HG02759 (cell line): ENCODE results near the gene RAD21L1.

ENCODE experiments used
- ATAC-seq: cut with Tn5 transposase; IDR thresholded peaks from one replicate; pipeline ENCODE4 v1.9.1; 2021; ENCODE audit warnings: mild to moderate bottlenecking, moderate library complexity; ENCODE audit not compliant: unreplicated experiment

RAD21L1 gene

DNA sequence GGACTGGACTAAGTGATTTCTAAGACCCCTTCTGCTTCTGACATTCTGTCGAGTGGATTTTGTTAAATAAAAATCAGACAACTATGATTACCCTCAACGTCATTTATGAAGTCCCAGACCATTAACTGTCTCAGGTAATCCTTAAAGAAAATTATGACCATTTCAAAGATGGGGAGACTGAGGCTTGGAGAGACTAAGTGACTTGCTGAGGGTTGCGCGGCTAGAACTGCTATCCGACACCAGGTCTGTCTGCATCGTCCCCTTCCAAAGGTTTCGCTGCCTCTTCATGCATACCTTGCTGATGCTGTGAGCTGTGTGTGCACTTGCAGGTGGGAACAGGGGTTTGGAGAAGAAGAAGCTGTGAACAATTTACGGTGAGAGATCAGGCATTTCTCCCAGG lies 43.4 kb downstream of the RAD21L1 start:
- no peak for ATAC-seq

DNA sequence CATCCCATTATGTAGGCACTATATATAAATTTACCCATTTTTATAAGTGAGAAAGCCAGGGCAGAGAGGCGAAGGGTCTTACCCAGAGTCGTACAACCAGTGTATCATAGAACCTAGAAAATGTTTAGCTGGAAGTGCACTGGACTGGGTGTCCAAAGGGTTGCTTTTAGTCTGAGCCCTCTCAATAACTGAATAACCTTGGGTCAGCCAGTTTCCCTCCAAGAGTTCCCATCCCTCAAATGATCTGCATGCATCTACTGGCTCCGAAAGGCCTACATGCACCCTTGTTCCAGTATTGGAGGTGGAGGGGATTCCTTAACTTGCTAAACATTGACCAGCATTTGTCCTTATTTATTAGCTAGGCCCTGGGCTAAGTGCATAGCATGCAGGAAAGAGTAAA lies 44.0 kb downstream of the RAD21L1 start:
- no peak for ATAC-seq

DNA sequence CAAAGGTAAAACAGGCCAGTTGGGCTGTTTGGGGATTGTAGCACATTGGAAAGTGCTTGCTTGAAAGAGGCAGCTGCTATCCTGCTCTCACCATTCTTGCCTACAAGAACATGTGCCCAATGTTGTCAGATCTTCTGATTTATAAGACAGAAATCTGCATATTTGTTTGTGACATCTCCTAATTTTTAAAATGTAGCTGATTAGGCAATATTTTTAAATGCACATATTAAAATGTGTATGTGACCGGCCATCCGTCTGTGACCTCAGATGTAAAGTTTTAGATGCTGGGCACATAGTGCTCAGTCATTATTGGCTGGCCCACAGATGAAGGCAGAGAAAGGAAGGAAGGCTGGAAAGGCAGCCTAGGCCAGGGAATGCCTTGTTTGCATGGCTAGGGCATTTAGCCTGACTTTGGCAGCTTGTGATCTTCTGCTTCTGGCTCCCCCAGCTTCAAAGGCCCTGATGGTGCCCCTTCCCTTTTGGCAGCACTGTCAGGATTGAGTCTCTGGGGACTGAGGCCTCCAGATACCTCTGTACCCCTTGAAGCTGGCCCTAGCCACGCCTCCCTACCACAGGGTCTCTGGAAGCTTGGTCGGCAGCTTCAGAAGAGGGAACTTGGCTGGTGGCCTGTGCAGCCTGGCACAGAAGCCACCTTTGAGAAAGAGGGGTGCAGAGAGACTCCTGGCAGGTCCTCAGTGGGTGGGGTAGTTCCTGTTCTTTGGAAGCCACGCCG lies 46.7 kb downstream of the RAD21L1 start:
- ATAC-seq: no peak

DNA sequence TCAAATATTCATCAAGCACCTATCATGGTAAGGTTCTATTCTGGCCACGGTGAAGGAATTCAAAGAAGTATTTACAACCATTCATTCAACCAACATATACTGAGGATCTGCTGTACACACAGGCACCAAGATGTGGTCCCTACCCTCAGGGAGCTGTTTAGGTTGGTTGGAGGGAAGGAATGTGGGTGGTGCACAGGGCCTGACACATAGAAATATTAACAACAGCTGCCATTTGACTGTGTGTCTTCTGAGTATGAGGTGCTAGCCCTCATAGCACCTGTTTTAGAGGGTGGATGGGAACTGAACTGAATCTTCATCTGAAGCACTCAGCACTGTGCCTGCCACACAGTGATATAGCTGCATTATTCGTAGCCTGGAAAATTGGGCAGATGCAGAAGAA lies 47.5 kb downstream of the RAD21L1 start:
- ATAC-seq: no peak

DNA sequence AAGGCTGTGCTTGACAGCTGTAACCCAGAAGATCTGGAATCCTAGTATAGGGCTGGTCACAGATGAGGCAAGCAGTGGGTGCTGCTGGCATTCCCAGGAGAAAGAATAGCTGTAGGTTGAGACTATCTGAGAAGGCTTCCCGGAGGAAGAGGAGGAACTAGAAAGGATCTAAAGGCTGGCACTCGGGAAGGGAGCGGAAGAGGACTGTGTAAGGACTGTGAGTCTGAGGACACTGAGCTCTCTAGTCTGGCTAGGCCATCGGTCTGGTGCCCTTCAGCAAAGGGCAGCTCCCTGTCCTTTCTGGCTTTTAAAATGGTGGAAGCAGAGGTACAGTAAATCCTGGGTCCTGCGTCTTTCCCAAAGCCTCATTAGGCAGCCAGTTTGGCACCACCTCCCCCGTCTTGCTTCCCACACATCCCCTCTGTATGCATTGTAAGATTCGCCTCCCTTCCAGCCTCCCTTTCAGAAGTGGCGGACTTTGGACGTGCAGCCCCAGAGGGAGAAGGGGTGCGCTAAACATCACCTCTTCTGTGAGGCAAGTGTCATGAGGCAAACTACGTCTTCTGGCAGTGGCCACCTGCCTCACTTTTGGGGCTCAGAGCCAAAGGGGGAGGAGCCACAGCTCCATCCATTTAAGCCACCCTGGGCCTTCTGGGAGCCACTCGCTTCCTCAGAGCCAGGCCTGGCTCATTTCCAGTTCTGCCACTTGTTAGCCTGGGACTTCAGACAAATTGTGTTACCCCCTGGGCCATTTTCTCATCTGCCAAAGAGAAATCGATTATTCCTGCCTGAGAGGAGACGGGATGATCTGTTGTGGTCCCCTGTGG lies 48.9 kb downstream of the RAD21L1 start:
- ATAC-seq: no peak

- no peak for ATAC-seq
Measured at GRCh38 chr20:1275919-1276318, 50.1 kb downstream of the RAD21L1 start.

DNA sequence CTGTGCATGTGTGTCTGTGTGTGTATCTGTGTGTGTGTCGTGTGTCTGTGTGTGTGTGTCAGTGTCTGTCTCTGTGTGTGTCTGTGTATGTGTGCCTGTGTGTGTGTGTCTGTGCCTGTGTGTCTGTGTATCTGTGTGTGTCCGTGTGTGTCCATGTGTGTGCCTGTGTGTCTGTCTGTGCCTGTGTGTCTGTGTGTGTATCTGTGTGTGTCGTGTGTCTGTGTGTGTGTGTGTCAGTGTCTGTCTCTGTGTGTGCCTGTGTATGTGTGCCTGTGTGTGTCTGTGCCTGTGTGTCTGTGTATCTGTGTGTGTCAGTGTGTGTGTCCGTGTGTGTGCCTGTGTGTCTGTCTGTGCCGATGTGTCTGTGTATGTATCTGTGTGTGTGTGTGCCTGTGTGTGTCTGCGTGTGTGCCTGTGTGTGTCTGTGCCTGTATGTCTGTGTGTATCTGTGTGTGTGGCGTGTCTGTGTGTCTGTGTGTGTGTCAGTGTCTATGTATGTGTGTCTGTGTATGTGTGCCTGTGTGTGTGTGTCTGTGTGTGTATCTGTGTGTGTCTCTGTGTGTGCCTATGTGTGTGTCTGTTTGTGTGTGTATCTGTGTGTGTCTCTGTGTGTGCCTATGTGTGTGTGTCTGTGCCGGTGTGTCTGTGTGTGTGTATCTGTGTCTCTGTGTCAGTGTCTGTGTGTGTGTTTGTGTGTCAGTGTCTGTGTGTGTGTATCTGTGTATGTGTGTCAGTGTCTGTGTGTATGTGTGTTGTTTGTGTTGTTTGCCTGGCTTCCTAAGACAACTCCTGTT lies 51.9 kb downstream of the RAD21L1 start:
- no peak for ATAC-seq

DNA sequence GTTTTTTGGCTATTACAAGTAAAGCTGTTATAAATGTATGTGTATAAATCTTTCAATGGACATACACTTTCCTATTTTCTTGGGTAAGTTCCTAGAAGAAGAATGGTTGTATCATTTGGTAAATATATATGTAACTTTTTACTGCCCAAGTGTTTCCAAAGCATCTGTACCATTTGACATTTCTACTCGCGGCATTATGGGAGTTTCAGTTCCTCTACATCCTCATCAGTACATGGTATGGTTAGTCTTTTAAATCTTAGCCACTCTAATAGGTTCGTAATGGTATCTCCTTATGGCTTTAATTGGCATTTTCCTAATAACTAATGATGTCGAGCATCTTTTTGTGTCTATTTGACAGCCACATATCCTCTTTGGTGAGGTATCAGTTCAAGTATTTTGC lies 53.1 kb downstream of the RAD21L1 start:
- ATAC-seq: no peak

DNA sequence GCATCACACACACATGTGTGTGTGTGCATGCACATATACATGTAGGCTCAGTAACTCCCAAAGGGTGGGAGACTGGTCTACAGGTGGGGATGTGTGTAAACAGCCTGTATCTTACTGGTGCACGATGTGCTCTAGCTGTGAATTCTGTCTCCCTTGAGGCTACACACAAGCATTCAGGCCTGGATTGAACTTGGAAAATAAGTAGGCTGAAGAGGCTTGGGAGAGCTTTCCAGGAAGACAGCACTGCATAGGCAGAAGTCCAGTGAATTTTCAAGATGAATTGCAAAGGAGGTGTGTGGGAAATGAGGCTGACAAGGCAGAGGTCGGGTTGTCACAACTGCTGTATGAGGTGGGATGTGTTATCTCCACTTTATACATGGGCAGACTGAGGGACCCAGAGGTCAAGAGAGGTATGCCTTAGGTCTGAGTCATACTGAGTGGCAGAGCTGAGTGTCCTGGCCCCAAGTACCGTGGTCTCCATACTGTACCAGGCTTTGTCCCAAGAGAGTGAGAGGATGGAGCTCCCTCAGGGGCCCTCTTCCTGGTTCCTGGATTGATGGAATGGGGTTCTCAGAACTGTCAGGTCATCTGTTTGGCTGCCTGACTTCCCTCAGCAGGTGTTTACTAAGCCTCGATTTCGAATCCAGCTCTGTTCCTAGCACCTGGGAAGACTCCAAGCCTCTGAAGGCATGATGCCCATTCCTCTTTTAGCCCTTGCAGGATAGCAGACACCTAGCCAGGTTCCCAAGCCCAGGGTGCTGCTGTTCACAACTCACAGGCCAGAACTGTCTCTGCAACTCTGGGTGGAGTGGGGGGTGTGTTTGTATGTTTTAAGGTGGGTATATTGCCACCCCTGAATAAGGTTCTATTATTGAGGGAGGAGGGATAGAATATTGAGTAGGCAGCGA lies 54.6 kb downstream of the RAD21L1 start:
- ATAC-seq: no peak

GRCh38 chr20:1281279-1282057 lies 55.6 kb downstream of the RAD21L1 start:
- no peak for ATAC-seq

- ATAC-seq: no peak
Measured at GRCh38 chr20:1282966-1283365, 57.1 kb downstream of the RAD21L1 start.

DNA sequence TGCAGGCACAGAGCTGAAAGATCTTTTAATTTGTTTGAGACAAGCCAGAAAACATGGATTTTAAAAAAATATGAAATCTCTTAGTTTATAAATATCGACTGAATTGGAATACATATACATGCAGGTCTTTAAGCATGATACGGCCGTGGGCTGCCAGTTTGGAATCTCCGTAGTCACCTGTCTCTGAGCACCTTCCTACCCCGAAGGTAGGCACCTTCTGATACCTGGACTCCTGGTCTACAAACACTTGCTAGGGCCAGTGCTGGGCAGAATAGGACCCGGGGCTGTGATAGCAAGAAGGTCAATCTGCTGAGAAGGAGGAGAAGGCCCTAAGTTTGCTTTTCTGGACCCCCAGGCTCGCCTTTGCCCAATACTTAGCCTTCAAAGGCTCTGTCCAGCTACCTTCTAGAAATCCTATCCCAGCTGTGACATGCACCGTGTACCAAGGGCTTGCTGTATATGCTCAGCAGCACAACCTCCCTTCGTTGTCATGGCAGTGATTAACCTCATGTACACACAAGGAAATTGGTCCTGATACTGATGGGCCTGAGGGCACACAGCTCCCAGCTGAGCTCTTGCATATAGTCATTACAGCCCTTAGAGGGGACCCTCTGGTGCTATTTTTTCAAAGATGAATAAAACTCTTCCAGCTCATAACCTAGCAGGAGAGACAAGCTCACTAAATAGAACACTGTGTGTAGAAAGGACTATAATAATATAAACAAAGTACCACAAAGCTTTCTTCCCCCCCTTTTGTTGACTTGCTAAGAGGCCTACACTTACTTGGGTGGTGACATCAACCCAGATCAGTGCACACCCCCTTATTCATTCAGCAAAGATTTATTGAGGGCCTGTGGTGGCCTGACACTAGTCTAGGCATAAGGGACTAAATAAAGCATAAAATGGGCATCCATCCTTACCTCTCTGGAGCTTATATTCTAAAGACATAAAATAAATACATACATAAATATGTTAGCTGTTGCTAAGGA lies 58.0 kb downstream of the RAD21L1 start:
- no peak for ATAC-seq

DNA sequence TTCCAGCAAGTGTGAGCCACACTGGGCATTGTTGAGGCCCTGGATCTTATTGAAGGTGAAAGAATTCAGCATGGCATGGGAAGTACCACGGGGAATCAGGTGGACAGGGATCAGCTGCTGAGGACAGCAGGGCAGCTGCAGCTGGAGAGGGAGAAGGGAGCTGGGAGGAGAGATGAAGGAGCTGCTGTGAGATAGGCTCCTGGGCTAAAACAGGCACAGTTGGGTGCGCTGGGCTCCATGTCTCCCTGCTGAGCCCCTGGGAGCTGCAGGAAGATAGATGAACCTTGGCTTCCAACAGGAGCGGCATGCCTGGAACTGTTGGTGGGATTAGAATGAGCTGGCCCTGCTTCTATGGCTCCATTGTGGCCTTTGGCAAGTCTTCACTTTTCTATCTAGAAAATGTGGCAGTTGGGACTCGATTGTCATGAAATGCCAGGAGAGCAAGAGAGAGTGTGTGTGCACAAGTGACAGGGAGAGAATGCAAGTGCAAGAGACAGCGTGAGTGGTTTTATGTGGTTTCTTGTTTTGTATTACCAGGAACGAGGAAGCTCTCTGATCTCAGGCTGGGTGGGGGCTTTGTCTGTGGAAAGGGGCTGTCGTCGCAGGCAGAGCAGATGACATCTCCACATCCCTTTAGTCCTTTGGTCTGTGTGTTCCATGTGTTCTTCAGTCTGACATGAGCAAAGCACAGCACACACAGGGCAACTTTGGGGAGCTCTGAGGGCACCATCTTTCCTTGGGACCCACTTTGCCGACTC lies 60.6 kb downstream of the RAD21L1 start:
- ATAC-seq: no peak

DNA sequence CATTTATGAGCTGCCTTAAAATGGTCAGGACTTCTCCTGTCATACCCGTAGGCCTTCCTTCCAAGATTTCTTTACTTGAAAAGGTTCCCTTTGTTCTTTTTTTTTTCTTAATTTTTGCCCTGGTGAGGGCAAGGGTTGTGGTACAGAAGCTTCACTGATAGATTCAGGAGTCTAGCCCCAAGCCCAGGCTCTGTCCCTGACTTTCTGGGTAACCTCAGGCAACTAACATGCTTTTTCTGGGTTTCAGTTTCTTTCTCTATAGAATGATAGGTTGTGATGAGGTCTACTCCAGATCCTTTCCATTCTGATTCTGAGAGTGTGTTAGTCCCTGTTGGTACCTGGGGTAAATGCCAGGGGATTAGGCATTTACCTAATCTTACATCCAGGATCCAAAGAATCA lies 61.5 kb downstream of the RAD21L1 start:
- no peak for ATAC-seq

- ATAC-seq: no peak
Measured at GRCh38 chr20:1287787-1288569, 62.1 kb downstream of the RAD21L1 start.

- ATAC-seq: no peak
Measured at GRCh38 chr20:1291191-1291741, 65.4 kb downstream of the RAD21L1 start.

DNA sequence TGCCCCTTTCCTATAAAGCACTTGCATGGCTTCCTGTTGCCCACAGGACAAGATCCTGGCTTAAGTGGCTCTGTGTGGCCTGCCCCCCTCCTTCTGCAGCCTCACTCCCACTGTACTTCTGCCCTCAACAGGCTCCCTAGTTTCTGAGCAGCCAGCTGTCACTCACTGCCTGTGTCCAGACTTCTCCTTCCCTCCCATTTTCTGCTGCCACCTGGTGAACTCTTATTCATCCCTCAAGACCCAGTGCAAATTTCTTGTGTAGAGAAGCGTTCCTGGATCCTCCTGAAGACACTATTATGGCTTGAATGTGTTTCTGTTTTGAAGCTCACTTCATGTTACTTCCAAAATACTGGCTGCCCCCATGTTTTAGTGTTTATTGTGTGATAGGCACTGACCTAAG lies 66.8 kb downstream of the RAD21L1 start:
- no peak for ATAC-seq
